A549 (cell line): ENCODE measurements around the gene CLEC2B. TPM values are rescaled to one million over a fixed set of nuclear protein-coding genes. Genes with fewer than 3 reads are reported as not detected.

Source experiments
- ATAC-seq, 2 experiments: fragments of 200-7000 bp in 1 of 2; fragments of >200 bp in 1 of 2; cut with Nextera tagmentation in 1 of 2; cut with Tn5 transposase in 1 of 2; 3 replicates each; pipeline versions ENCODE4 v1.8.0 to v1.9.1; 2018 to 2020; ENCODE audit warnings: mild to moderate bottlenecking in 1 of 2, moderate library complexity in 1 of 2
- CTCF ChIA-PET: fragments of 300-600 bp; sonication (Branson Sonifier 250); formaldehyde crosslinking; extraction: SDS; loops from one replicate; lab custom pipeline; 2021; ENCODE audit warnings: antibody characterized with exemption, inconsistent platforms; lab: Yijun Ruan, JAX
- POLR2A ChIA-PET: fragments of 350-600 bp; formaldehyde crosslinking; extraction: SDS; loops from one replicate; lab custom pipeline; 2021; ENCODE audit warnings: antibody characterized with exemption, inconsistent platforms; lab: Yijun Ruan, JAX
- DNase-seq, 2 experiments: peaks; one replicate each; pipeline versions ENCODE4 v3.0.0 to v3.0.0-alpha.2; 2011 to 2016; ENCODE audit warnings: low read depth in 1 of 2, low spot score in 1 of 2
- FAIRE-seq: peaks from 2 replicates; lab custom pipeline; 2011; peaks lifted over from hg19 to GRCh38; lab: Jason Lieb, UNC
- H3K27ac ChIP-seq, 2 experiments: fragments of >200 bp; sonication (Bioruptor Twin); formaldehyde crosslinking; 3 replicates each; pipeline ENCODE4 v1.5.1; 2016 to 2017
- H3K4me1 ChIP-seq: fragments of >200 bp; sonication (Bioruptor Twin); formaldehyde crosslinking; 3 replicates; pipeline ENCODE4 v1.6.1; 2016
- H3K4me2 ChIP-seq: fragments of >200 bp; sonication (Bioruptor Twin); formaldehyde crosslinking; 3 replicates; pipeline ENCODE4 v1.6.1; 2016
- H3K4me3 ChIP-seq: fragments of >200 bp; sonication (Bioruptor Twin); formaldehyde crosslinking; 3 replicates; pipeline ENCODE4 v1.5.1; 2016
- H3K9me3 ChIP-seq: fragments of >200 bp; sonication (Bioruptor Twin); formaldehyde crosslinking; 3 replicates; pipeline ENCODE4 v1.6.1; 2016
- ATOH8 ChIP-seq: fragments of 250-450 bp; sonication (Bioruptor Pico); IDR thresholded peaks from 2 replicates; pipeline ENCODE4 v1.5.0; 2020; ENCODE audit warnings: low read depth, mild to moderate bottlenecking, moderate library complexity
- CTCF ChIP-seq: fragments of >200 bp; sonication (Bioruptor Twin); formaldehyde crosslinking; IDR thresholded peaks from 3 replicates; pipeline ENCODE4 v1.5.1; 2016
- E2F6 ChIP-seq: IDR thresholded peaks from 2 replicates; pipeline ENCODE4 v1.6.1; 2012; ENCODE audit warnings: low read depth, borderline replicate concordance
- EHMT2 ChIP-seq: fragments of 200-600 bp; sonication (generic); IDR thresholded peaks from 2 replicates; pipeline ENCODE4 v1.6.1; 2016; ENCODE audit warnings: antibody characterized with exemption, low read depth, mild to moderate bottlenecking, moderate library complexity
- ELK1 ChIP-seq: fragments of 150-350 bp; IDR thresholded peaks from 2 replicates; pipeline ENCODE4 v1.6.1; 2014; ENCODE audit warnings: low read depth, mild to moderate bottlenecking, low read length
- EP300 ChIP-seq, 2 experiments: fragments of >200 bp; sonication (Bioruptor Twin); formaldehyde crosslinking; IDR thresholded peaks; 2 replicates in 1 of 2; 3 replicates in 1 of 2; pipeline ENCODE4 v1.6.1; 2016 to 2017
- FOSL2 ChIP-seq, 2 experiments: fragments of 450-650 bp in 1 of 2; fragments of >200 bp in 1 of 2; sonication (Bioruptor Twin) in 1 of 2; formaldehyde crosslinking; IDR thresholded peaks; 2 replicates each; pipeline versions ENCODE4 v1.5.0 to v1.6.1; 2016 to 2020; ENCODE audit warnings: mild to moderate bottlenecking in 1 of 2, moderate library complexity in 1 of 2
- FOXS1 ChIP-seq: fragments of 250-450 bp; sonication (Bioruptor Pico); IDR thresholded peaks from 2 replicates; pipeline ENCODE4 v1.5.0; 2020; ENCODE audit warnings: mild to moderate bottlenecking, moderate library complexity
- HDAC2 ChIP-seq: fragments of 200-600 bp; sonication (generic); IDR thresholded peaks from 2 replicates; pipeline ENCODE4 v1.6.1; 2016
- HES2 ChIP-seq: fragments of >200 bp; sonication (Bioruptor Twin); formaldehyde crosslinking; IDR thresholded peaks from 2 replicates; pipeline ENCODE4 v1.6.1; 2016
- HOXB5 ChIP-seq: fragments of 250-450 bp; sonication (Bioruptor Pico); IDR thresholded peaks from 2 replicates; pipeline ENCODE4 v1.5.0; 2020; ENCODE audit warnings: mild to moderate bottlenecking, moderate library complexity
- JUN ChIP-seq, 2 experiments: fragments of >200 bp; sonication (Bioruptor Twin); formaldehyde crosslinking; IDR thresholded peaks; 2 replicates in 1 of 2; 3 replicates in 1 of 2; pipeline ENCODE4 v1.6.1; 2016 to 2017
- NFE2L2 ChIP-seq: fragments of 150-350 bp; conservative IDR thresholded peaks from 2 replicates; pipeline ENCODE4 v1.6.1; 2014; ENCODE audit warnings: low read length
- NR3C1 ChIP-seq: fragments of >200 bp; sonication (Bioruptor Twin); formaldehyde crosslinking; IDR thresholded peaks from 3 replicates; pipeline ENCODE4 v1.6.1; 2017
- POLR2A ChIP-seq: IDR thresholded peaks from 2 replicates; pipeline ENCODE4 v1.6.1; 2012; ENCODE audit warnings: mild to moderate bottlenecking, low read length
- POLR2AphosphoS2 ChIP-seq: conservative IDR thresholded peaks from 2 replicates; pipeline ENCODE4 v1.6.1; 2012; ENCODE audit warnings: low read length, improper control_type of control experiment, inconsistent platforms
- RARB ChIP-seq: fragments of 250-450 bp; sonication (Bioruptor Pico); IDR thresholded peaks from 2 replicates; pipeline ENCODE4 v1.8.0; 2021; ENCODE audit warnings: mild to moderate bottlenecking, moderate library complexity
- SMC3 ChIP-seq: fragments of >200 bp; sonication (Bioruptor Twin); formaldehyde crosslinking; IDR thresholded peaks from 3 replicates; pipeline ENCODE4 v1.6.1; 2018; ENCODE audit warnings: inconsistent platforms
- USF2 ChIP-seq: fragments of 450-650 bp; IDR thresholded peaks from 2 replicates; pipeline ENCODE4 v1.6.1; 2014; ENCODE audit warnings: antibody characterized with exemption
- ZC3H11A ChIP-seq: fragments of 450-650 bp; IDR thresholded peaks from 2 replicates; pipeline ENCODE4 v1.6.1; 2014; ENCODE audit warnings: antibody characterized with exemption, mild to moderate bottlenecking
- ZSCAN20 ChIP-seq: fragments of 250-450 bp; sonication (Bioruptor Pico); IDR thresholded peaks from 2 replicates; pipeline ENCODE4 v1.8.0; 2022; ENCODE audit warnings: mild to moderate bottlenecking, moderate library complexity
- WGBS: methylation state at CpG from one replicate; pipeline ENCODE4 v1.1.6; 2017; ENCODE audit errors: missing lambda C conversion rate; 5-methylcytosine and 5-hydroxymethylcytosine counted together
- polyA plus RNA-seq, 4 experiments: library from polyadenylated mRNA; depleted of rRNA in 3 of 4; stranded (reverse); fragments of >200 nt; fragmentation: RNase III in 1 of 4; extraction: RNeasy Plus Mini Kit Qiagen cat#74134 plus additional on column Dnase treatment in 1 of 4; gene quantifications; 2 replicates in 3 of 4; 3 replicates in 1 of 4; pipeline ENCODE4 v1.2.3, GENCODE V29; 2011 to 2017

The CLEC2B gene
- polyA plus RNA-seq, 2 of the 4 experiments (the other 2 are of a cell fraction): 0.30 to 2.1 TPM

- TF ChIP-seq CTCF: no peak
- no peak for TF ChIP-seq EP300 (IDR thresholded peaks at IDR 0.05)
- no peak for TF ChIP-seq ATOH8 (CRISPR knock-in tag)
- TF ChIP-seq ZSCAN20 (CRISPR knock-in tag): no peak
- no peak for TF ChIP-seq ELK1
- no peak for TF ChIP-seq FOSL2 (IDR thresholded peaks at IDR 0.05)
- no peak for TF ChIP-seq FOSL2 (CRISPR knock-in tag; IDR thresholded peaks at IDR 0.05)
Observed at GRCh38 chr12:9908350-9908749, 39.2 kb upstream of the CLEC2B start (continued).

- no peak for FAIRE-seq
Observed at GRCh38 chr12:9907769-9908168, 38.6 kb upstream of the CLEC2B start.

GRCh38 chr12:9906873-9907272 lies 37.7 kb upstream of the CLEC2B start:
- CTCF ChIA-PET: interaction anchor here (1.1 to 1.3 kb wide), 3 partner anchors 18 to 157 kb away, joined by 3 to 4 read pairs (median 3); no protein-coding TSS in a partner anchor

More at GRCh38 chr12:9907769-9908168, 38.6 kb upstream of the CLEC2B start:
- H3K27ac ChIP-seq: no peak overlapping the region
- H3K9me3 ChIP-seq: peaks cover 34% of the 10 kb centered on the region
- TF ChIP-seq NFE2L2 (no peak), NR3C1 (no peak), POLR2A (no peak), JUN (IDR thresholded peaks at IDR 0.05) (no peak), EHMT2 (no peak), HES2 (no peak), USF2 (no peak), ZC3H11A (no peak), RARB (CRISPR knock-in tag) (no peak), ZSCAN20 (CRISPR knock-in tag) (no peak), POLR2AphosphoS2 (no peak), SMC3 (no peak), HDAC2 (no peak)
- no peak overlapping the region for H3K4me2 ChIP-seq
- H3K4me1 ChIP-seq: no peaks in the 10 kb centered on the region
- 23% methylated on average over 7 of the region's 7 CpGs for WGBS
- ATAC-seq: no peak
- DNase-seq: no peak
- ChIA-PET POLR2A (no interaction called here), CTCF (interaction anchor here (1.0 to 1.1 kb wide), 2 partner anchors 10 to 18 kb away, joined by 3 read pairs; no protein-coding TSS in a partner anchor)
- no peak overlapping the region for H3K4me3 ChIP-seq

More at GRCh38 chr12:9906873-9907272, 37.7 kb upstream of the CLEC2B start:
- no peak for DNase-seq
- Histone ChIP-seq H3K4me1 (no peaks in the 10 kb centered on the region), H3K4me3 (no peak overlapping the region), H3K9me3 (peaks cover 39% of the 10 kb centered on the region), H3K4me2 (no peak overlapping the region), H3K27ac (no peak overlapping the region)
- POLR2A ChIA-PET: no interaction called here
- WGBS: 38% methylated on average over 2 of the region's 2 CpGs
- no peak for ATAC-seq
- TF ChIP-seq E2F6 (no peak), HES2 (no peak), SMC3 (no peak), HOXB5 (no peak), FOXS1 (CRISPR knock-in tag) (no peak)
- no peak for FAIRE-seq
